GM23338 (cell line): ENCODE data around the gene PALLD. TPM values are rescaled to one million over a fixed set of nuclear protein-coding genes. Genes with fewer than 3 reads are reported as not detected.

Source experiments
- ATAC-seq: fragments of 200-7000 bp; cut with Tn5 transposase; 3 replicates; pipeline ENCODE4 v1.9.1; 2020
- DNase-seq: peaks from one replicate; pipeline ENCODE4 v3.0.0-alpha.2; 2015; ENCODE audit warnings: low spot score
- H2AFZ ChIP-seq: fragments of 200-600 bp; sonication (generic); 2 replicates; pipeline ENCODE4 v1.8.0; 2016; ENCODE audit warnings: antibody characterized with exemption, mild to moderate bottlenecking, moderate library complexity
- H3F3A ChIP-seq: fragments of 200-600 bp; sonication (generic); replicated peaks from 2 replicates; pipeline ENCODE4 v1.8.0; 2017; ENCODE audit warnings: antibody characterized with exemption, mixed run types, low read depth
- H3K27ac ChIP-seq: fragments of 200-600 bp; sonication (generic); 2 replicates; pipeline ENCODE4 v1.6.1; 2016; ENCODE audit warnings: low read depth
- H3K27me3 ChIP-seq: fragments of 200-600 bp; sonication (generic); 2 replicates; pipeline ENCODE4 v1.8.0; 2016; ENCODE audit warnings: mild to moderate bottlenecking, mixed run types, moderate library complexity; ENCODE audit not compliant: insufficient read depth
- H3K36me3 ChIP-seq: fragments of 200-600 bp; sonication (generic); 2 replicates; pipeline ENCODE4 v1.8.0; 2016; ENCODE audit warnings: mild to moderate bottlenecking; ENCODE audit not compliant: insufficient read depth
- H3K4me1 ChIP-seq: fragments of 200-600 bp; sonication (generic); 2 replicates; pipeline ENCODE4 v1.8.0; 2016; ENCODE audit warnings: mild to moderate bottlenecking, moderate library complexity; ENCODE audit not compliant: insufficient read depth
- H3K4me2 ChIP-seq: fragments of 200-600 bp; sonication (generic); 2 replicates; pipeline ENCODE4 v1.7.1; 2017; ENCODE audit warnings: mixed run types
- H3K4me3 ChIP-seq: fragments of 200-600 bp; sonication (generic); 2 replicates; pipeline ENCODE4 v1.6.1; 2016; ENCODE audit warnings: mixed run types
- H3K79me2 ChIP-seq: fragments of 200-600 bp; sonication (generic); replicated peaks from 2 replicates; pipeline ENCODE4 v1.8.0; 2017; ENCODE audit warnings: mild to moderate bottlenecking; ENCODE audit not compliant: insufficient read depth
- H3K9me2 ChIP-seq: fragments of 200-600 bp; sonication (generic); 2 replicates; pipeline ENCODE4 v1.8.0; 2017; ENCODE audit not compliant: insufficient read depth
- H4K20me1 ChIP-seq: fragments of 200-600 bp; sonication (generic); replicated peaks from 2 replicates; pipeline ENCODE4 v1.8.0; 2017; ENCODE audit warnings: mild to moderate bottlenecking; ENCODE audit not compliant: insufficient read depth
- H3K27ac Mint-ChIP-seq: 2 replicates; pipeline ENCODE4 v1.8.0; 2020; ENCODE audit warnings: inconsistent platforms, mild to moderate bottlenecking, moderate library complexity, mixed read lengths
- H3K27me3 Mint-ChIP-seq: 3 replicates; pipeline ENCODE4 v1.8.0; 2022; ENCODE audit warnings: low read depth, mild to moderate bottlenecking, moderate library complexity, mixed read lengths, inconsistent platforms; ENCODE audit not compliant: insufficient read depth, poor library complexity
- H3K36me3 Mint-ChIP-seq: 3 replicates; pipeline ENCODE4 v1.8.0; 2021; ENCODE audit warnings: low read depth, mild to moderate bottlenecking, inconsistent platforms, moderate library complexity, mixed read lengths
- H3K4me1 Mint-ChIP-seq: 3 replicates; pipeline ENCODE4 v1.8.0; 2020; ENCODE audit warnings: mild to moderate bottlenecking, inconsistent platforms, mixed read lengths
- H3K4me3 Mint-ChIP-seq: 3 replicates; pipeline ENCODE4 v1.8.0; 2021; ENCODE audit warnings: moderate library complexity, mild to moderate bottlenecking, inconsistent platforms, mixed read lengths
- H3K9me3 Mint-ChIP-seq: 3 replicates; pipeline ENCODE4 v1.8.0; 2020; ENCODE audit warnings: moderate library complexity, mild to moderate bottlenecking, inconsistent platforms, mixed read lengths
- CREB1 ChIP-seq: fragments of 250-450 bp; sonication (Bioruptor Pico); IDR thresholded peaks from 2 replicates; pipeline ENCODE4 v1.5.0; 2020; ENCODE audit warnings: low read depth, mild to moderate bottlenecking, moderate library complexity
- CTCF ChIP-seq, 2 experiments: fragments of 200-600 bp in 1 of 2; sonication (generic) in 1 of 2; conservative IDR thresholded peaks; 2 replicates each; pipeline versions ENCODE4 v1.5.1 to v1.6.1; 2016 to 2017; ENCODE audit warnings: antibody characterized with exemption in 2 of 2, low read depth in 2 of 2, mild to moderate bottlenecking in 2 of 2, moderate library complexity in 1 of 2
- EZH2 ChIP-seq: fragments of 200-600 bp; sonication (generic); IDR thresholded peaks from one replicate; pipeline ENCODE4 v1.8.0; 2017; ENCODE audit warnings: antibody characterized with exemption, mild to moderate bottlenecking, low read depth; ENCODE audit not compliant: unreplicated experiment
- EZH2phosphoT487 ChIP-seq: fragments of 200-600 bp; sonication (generic); IDR thresholded peaks from one replicate; pipeline ENCODE4 v1.8.1; 2018; ENCODE audit warnings: antibody characterized with exemption; ENCODE audit not compliant: unreplicated experiment
- JUNB ChIP-seq: IDR thresholded peaks from one replicate; pipeline ENCODE4 v1.6.1; 2016; ENCODE audit warnings: antibody characterized with exemption; ENCODE audit not compliant: unreplicated experiment
- NANOG ChIP-seq: IDR thresholded peaks from 2 replicates; pipeline ENCODE4 v1.6.1; 2016; ENCODE audit warnings: antibody characterized with exemption, borderline replicate concordance
- POLR2AphosphoS5 ChIP-seq: IDR thresholded peaks from 2 replicates; pipeline ENCODE4 v1.6.1; 2016; ENCODE audit warnings: antibody characterized with exemption, low read depth
- ZNF331 ChIP-seq: fragments of 250-450 bp; sonication (Bioruptor Pico); IDR thresholded peaks from 2 replicates; pipeline ENCODE4 v1.5.0; 2020; ENCODE audit warnings: low read depth, mild to moderate bottlenecking, moderate library complexity
- polyA plus RNA-seq: library from polyadenylated mRNA; unstranded; fragments of >200 nt; fragmentation: Nextera tagmentation; extraction: Ambion mirVana; gene quantifications from 2 replicates; pipeline ENCODE4 v1.2.1, GENCODE V29; 2016
- total RNA-seq: library from RNA; depleted of rRNA; stranded (reverse); fragments of >200 nt; shearing (Covaris generic); gene quantifications from 2 replicates; pipeline ENCODE4 v1.2.3, GENCODE V29; 2014
- TF ChIP-seq, protein P1 (sequence below): fragments of 250-450 bp; sonication (Bioruptor Pico); IDR thresholded peaks from 2 replicates; pipeline ENCODE4 v1.5.0; 2020; ENCODE audit warnings: mild to moderate bottlenecking, moderate library complexity
- TF ChIP-seq, protein P2 (sequence below): IDR thresholded peaks from 2 replicates; pipeline ENCODE4 v1.6.1; 2016; ENCODE audit warnings: antibody characterized with exemption

The PALLD gene
- total and polyA plus RNA-seq, 2 experiments from 2014 or later, result 13.1 to 30.2 TPM

DNA sequence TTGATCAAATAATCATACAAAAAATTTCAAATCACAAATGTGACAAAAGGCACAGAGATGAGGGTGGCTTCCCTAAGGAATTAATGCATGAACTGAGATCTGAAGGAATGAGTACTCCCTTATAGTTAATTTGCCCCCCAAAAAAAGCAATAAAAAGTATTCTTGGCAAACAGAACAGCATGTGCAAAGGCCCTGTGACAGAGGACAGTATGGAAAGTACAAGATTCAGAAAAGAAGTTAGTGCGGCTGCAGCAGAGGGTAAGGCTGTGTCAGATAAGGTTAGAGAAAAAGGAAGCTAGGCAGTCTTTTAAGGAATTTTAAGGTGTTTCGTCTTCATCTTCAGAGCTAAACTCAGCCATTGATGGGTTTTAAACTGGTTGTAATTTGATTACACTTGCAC is 23.9 kb upstream of the PALLD start:
- no peak overlapping the region for H3K27ac Mint-ChIP-seq
- H3K27me3 ChIP-seq, result no peaks in the 10 kb centered on the region
- H3K9me3 Mint-ChIP-seq, result no peaks in the 10 kb centered on the region

GRCh38 chr4:168474660-168475320 is 22.1 kb upstream of the PALLD start:
- no peak overlapping the region for H2AFZ ChIP-seq
- TF ChIP-seq, protein P1, sequence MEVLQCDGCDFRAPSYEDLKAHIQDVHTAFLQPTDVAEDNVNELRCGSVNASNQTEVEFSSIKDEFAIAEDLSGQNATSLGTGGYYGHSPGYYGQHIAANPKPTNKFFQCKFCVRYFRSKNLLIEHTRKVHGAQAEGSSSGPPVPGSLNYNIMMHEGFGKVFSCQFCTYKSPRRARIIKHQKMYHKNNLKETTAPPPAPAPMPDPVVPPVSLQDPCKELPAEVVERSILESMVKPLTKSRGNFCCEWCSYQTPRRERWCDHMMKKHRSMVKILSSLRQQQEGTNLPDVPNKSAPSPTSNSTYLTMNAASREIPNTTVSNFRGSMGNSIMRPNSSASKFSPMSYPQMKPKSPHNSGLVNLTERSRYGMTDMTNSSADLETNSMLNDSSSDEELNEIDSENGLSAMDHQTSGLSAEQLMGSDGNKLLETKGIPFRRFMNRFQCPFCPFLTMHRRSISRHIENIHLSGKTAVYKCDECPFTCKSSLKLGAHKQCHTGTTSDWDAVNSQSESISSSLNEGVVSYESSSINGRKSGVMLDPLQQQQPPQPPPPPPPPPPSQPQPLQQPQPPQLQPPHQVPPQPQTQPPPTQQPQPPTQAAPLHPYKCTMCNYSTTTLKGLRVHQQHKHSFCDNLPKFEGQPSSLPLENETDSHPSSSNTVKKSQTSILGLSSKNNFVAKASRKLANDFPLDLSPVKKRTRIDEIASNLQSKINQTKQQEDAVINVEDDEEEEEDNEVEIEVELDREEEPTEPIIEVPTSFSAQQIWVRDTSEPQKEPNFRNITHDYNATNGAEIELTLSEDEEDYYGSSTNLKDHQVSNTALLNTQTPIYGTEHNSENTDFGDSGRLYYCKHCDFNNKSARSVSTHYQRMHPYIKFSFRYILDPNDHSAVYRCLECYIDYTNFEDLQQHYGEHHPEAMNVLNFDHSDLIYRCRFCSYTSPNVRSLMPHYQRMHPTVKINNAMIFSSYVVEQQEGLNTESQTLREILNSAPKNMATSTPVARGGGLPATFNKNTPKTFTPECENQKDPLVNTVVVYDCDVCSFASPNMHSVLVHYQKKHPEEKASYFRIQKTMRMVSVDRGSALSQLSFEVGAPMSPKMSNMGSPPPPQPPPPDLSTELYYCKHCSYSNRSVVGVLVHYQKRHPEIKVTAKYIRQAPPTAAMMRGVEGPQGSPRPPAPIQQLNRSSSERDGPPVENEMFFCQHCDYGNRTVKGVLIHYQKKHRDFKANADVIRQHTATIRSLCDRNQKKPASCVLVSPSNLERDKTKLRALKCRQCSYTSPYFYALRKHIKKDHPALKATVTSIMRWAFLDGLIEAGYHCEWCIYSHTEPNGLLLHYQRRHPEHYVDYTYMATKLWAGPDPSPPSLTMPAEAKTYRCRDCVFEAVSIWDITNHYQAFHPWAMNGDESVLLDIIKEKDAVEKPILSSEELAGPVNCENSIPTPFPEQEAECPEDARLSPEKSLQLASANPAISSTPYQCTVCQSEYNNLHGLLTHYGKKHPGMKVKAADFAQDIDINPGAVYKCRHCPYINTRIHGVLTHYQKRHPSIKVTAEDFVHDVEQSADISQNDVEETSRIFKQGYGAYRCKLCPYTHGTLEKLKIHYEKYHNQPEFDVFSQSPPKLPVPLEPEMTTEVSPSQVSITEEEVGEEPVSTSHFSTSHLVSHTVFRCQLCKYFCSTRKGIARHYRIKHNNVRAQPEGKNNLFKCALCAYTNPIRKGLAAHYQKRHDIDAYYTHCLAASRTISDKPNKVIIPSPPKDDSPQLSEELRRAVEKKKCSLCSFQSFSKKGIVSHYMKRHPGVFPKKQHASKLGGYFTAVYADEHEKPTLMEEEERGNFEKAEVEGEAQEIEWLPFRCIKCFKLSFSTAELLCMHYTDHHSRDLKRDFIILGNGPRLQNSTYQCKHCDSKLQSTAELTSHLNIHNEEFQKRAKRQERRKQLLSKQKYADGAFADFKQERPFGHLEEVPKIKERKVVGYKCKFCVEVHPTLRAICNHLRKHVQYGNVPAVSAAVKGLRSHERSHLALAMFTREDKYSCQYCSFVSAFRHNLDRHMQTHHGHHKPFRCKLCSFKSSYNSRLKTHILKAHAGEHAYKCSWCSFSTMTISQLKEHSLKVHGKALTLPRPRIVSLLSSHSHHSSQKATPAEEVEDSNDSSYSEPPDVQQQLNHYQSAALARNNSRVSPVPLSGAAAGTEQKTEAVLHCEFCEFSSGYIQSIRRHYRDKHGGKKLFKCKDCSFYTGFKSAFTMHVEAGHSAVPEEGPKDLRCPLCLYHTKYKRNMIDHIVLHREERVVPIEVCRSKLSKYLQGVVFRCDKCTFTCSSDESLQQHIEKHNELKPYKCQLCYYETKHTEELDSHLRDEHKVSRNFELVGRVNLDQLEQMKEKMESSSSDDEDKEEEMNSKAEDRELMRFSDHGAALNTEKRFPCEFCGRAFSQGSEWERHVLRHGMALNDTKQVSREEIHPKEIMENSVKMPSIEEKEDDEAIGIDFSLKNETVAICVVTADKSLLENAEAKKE, result no peak
- TF ChIP-seq CTCF (conservative IDR thresholded peaks at IDR 0.05; ENCODE audit: low read depth in 2 of 2) (no peak), CREB1 (CRISPR knock-in tag) (no peak), JUNB (no peak), ZNF331 (CRISPR knock-in tag) (no peak), NANOG (no peak), EZH2 (no peak), POLR2AphosphoS5 (no peak), EZH2phosphoT487 (no peak)
- TF ChIP-seq, protein P2, sequence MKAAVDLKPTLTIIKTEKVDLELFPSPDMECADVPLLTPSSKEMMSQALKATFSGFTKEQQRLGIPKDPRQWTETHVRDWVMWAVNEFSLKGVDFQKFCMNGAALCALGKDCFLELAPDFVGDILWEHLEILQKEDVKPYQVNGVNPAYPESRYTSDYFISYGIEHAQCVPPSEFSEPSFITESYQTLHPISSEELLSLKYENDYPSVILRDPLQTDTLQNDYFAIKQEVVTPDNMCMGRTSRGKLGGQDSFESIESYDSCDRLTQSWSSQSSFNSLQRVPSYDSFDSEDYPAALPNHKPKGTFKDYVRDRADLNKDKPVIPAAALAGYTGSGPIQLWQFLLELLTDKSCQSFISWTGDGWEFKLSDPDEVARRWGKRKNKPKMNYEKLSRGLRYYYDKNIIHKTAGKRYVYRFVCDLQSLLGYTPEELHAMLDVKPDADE, result no peak

More for the DNA sequence above, 23.9 kb upstream of the PALLD start:
- Mint-ChIP-seq H3K4me3 (no peak overlapping the region), H3K27me3 (no peaks in the 10 kb centered on the region), H3K36me3 (no peaks in the 10 kb centered on the region), H3K4me1 (peaks cover 29% of the 10 kb centered on the region; the same call in 2 of the 3 replicates)
- no peak overlapping the region for H3K4me3 ChIP-seq
- no peak for TF ChIP-seq EZH2phosphoT487
- TF ChIP-seq JUNB, result no peak
- DNase-seq, result no peak
- H3K9me2 ChIP-seq, result no peaks in the 10 kb centered on the region
- ATAC-seq, result no peak
- H3K4me2 ChIP-seq, result no peak overlapping the region
- H2AFZ ChIP-seq, result no peak overlapping the region
- no peak overlapping the region for H3K27ac ChIP-seq
- peaks cover 27% of the 10 kb centered on the region for H3K4me1 ChIP-seq
- H4K20me1 ChIP-seq, result no peaks in the 10 kb centered on the region
- no peaks in the 10 kb centered on the region for H3F3A ChIP-seq
- H3K36me3 ChIP-seq, result no peaks in the 10 kb centered on the region; the same call in 1 of the 2 replicates
- H3K79me2 ChIP-seq, result no peaks in the 10 kb centered on the region

More at GRCh38 chr4:168474660-168475320, 22.1 kb upstream of the PALLD start:
- Histone ChIP-seq H3K27me3 (peaks cover 10% of the 10 kb centered on the region), H3K4me2 (no peak overlapping the region), H3K4me3 (no peak overlapping the region), H3K9me2 (no peaks in the 10 kb centered on the region), H3K79me2 (no peaks in the 10 kb centered on the region), H3K36me3 (no peaks in the 10 kb centered on the region), H3K27ac (no peak overlapping the region), H3F3A (no peaks in the 10 kb centered on the region), H3K4me1 (peaks cover 27% of the 10 kb centered on the region), H4K20me1 (no peaks in the 10 kb centered on the region)
- no peaks in the 10 kb centered on the region for H3K36me3 Mint-ChIP-seq
- H3K27ac Mint-ChIP-seq, result no peak overlapping the region; the same call in 1 of the 2 replicates
- H3K9me3 Mint-ChIP-seq, result no peaks in the 10 kb centered on the region
- ATAC-seq (no peak), DNase-seq (no peak)
- peaks cover 34% of the 10 kb centered on the region; the same call in 2 of the 3 replicates for H3K4me1 Mint-ChIP-seq
- no peak overlapping the region for H3K4me3 Mint-ChIP-seq
- H3K27me3 Mint-ChIP-seq, result peaks cover 3% of the 10 kb centered on the region
